ENCODE measurements around the gene RBM12.

DNA sequence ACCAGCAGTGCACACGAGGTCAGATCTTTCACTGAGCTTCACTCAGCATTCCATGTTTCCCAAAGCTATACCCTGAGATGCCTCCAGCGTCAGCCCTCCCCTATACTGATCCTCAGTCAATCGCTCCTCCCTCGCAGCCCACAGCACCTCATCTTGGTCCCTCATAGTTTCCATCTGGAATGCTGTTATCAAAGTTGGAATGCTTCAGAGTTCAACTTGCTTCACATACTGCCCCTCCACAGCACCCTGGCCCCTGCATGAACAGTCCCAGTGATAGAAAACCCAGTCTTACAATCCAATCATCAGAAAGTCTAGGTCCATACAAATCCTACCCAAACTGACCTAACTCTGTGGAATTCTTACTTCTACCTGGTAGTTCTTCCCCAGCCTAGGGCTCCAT is 29.0 kb downstream of the RBM12 start:
- no peak for TF ChIP-seq EP300 (IDR thresholded peaks at IDR 0.05; ENCODE audit: borderline replicate concordance in 1 of 2, low read depth in 2 of 2, low read length in 2 of 2)
- TF ChIP-seq, protein P1, sequence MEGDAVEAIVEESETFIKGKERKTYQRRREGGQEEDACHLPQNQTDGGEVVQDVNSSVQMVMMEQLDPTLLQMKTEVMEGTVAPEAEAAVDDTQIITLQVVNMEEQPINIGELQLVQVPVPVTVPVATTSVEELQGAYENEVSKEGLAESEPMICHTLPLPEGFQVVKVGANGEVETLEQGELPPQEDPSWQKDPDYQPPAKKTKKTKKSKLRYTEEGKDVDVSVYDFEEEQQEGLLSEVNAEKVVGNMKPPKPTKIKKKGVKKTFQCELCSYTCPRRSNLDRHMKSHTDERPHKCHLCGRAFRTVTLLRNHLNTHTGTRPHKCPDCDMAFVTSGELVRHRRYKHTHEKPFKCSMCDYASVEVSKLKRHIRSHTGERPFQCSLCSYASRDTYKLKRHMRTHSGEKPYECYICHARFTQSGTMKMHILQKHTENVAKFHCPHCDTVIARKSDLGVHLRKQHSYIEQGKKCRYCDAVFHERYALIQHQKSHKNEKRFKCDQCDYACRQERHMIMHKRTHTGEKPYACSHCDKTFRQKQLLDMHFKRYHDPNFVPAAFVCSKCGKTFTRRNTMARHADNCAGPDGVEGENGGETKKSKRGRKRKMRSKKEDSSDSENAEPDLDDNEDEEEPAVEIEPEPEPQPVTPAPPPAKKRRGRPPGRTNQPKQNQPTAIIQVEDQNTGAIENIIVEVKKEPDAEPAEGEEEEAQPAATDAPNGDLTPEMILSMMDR (IDR thresholded peaks at IDR 0.05; ENCODE audit: control extremely low read depth in 1 of 3, insufficient read depth in 1 of 3, low read depth in 1 of 3, low read length in 3 of 3), result no peak
- TF ChIP-seq RNF2 (IDR thresholded peaks at IDR 0.05; ENCODE audit: borderline replicate concordance, low read depth, low read length, missing control alignments, poor library complexity, severe bottlenecking), result no peak
- no peak for TF ChIP-seq PHF8 (conservative IDR thresholded peaks at IDR 0.05; ENCODE audit: low read depth, low read length)
- no peak for TF ChIP-seq POLR2AphosphoS5 (IDR thresholded peaks at IDR 0.05; ENCODE audit: low read depth, low read length)
- no peak for TF ChIP-seq JUND (IDR thresholded peaks at IDR 0.05; ENCODE audit: low read length)
- TF ChIP-seq RAD21 (IDR thresholded peaks at IDR 0.05 in 1 of 2, conservative IDR thresholded peaks at IDR 0.05 in 1 of 2; ENCODE audit: low read depth in 2 of 2, low read length in 2 of 2), result no peak
- no peak for TF ChIP-seq YY1 (IDR thresholded peaks at IDR 0.05; ENCODE audit: low read depth, low read length)
- no peak for TF ChIP-seq ZNF274 (IDR thresholded peaks at IDR 0.05; ENCODE audit: borderline replicate concordance, extremely low read depth, low read length)
- no peak for TF ChIP-seq KDM1A (IDR thresholded peaks at IDR 0.05; ENCODE audit: borderline replicate concordance, low read length)
- no peak for TF ChIP-seq EZH2 (IDR thresholded peaks at IDR 0.05; ENCODE audit: low read depth, low read length, severe bottlenecking)
